ENCODE data around the gene UPP2.

UPP2 gene

DNA sequence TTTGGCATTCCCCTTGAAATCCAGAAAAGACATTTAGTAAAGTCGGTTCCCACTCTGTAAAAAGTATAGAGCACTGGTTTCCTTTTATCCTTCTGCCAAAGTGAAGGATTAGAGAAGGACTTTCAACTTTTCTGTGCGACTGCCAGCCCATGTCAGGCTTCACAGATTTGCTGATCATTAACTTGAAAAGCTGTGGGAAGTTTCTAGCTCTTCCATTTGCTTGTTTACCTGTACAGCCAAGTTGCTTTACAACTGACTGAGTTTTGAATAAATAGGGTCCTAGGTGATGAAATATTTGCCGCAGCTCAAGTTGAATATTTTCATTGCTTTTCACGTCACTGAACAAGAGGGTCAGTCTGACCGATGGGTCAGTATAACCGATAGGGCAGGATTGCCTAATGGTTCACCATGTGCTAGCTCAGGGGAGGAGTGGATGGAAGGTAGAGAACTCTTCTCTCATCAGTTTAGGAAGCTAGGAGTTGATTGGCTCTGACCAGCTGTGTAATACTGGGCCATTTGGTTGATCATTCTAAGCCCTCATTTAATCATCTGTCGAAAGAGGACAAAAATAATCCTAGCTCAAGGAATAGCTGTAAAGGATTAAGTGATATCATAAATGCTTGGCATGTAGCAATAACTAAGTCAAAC, 30.4 kb downstream of the UPP2 start:
- Histone ChIP-seq H3K27me3 (no peaks in the 10 kb centered on the region), H3K4me3 (no peak overlapping the region), H3K9me3 (replicated peaks in 1 of 11) (no peaks in the 10 kb centered on the region), H3K36me3 (no peaks in the 10 kb centered on the region), H3K4me1 (no peaks in the 10 kb centered on the region), H3K9ac (no peak overlapping the region), H3K4me2 (no peak overlapping the region), H4K20me1 (no peaks in the 10 kb centered on the region), H3K27ac (no peak overlapping the region)
- TF ChIP-seq Cebpa-rat (IDR thresholded peaks at IDR 0.05), result no peak

DNA sequence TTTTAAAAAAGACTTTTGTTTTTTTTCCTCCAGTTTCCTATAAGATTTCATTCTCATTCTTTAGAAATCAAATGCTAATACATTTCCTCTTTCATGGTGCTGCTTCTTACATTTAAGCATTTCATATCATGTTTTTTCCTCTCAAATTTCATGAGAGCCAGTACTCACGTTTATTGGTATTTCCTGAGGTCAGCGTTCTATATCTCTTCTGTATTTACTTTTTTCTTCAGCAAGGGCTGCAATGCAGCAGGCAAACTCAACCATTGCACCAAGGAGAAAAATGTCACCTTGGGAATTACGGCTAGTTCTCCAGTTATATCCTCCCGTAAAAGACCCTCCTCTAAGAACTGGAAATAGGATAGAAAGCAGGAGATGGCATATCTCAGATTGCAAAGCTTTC, 32.4 kb downstream of the UPP2 start:
- Histone ChIP-seq H3K4me2 (no peak overlapping the region), H4K20me1 (no peaks in the 10 kb centered on the region), H3K4me3 (no peak overlapping the region), H3K9me3 (replicated peaks in 1 of 11) (no peaks in the 10 kb centered on the region), H3K27ac (no peak overlapping the region), H3K4me1 (no peaks in the 10 kb centered on the region), H3K27me3 (no peaks in the 10 kb centered on the region), H3K36me3 (no peaks in the 10 kb centered on the region), H3K9ac (no peak overlapping the region)
- no peak for TF ChIP-seq Cebpa-rat (IDR thresholded peaks at IDR 0.05)

DNA sequence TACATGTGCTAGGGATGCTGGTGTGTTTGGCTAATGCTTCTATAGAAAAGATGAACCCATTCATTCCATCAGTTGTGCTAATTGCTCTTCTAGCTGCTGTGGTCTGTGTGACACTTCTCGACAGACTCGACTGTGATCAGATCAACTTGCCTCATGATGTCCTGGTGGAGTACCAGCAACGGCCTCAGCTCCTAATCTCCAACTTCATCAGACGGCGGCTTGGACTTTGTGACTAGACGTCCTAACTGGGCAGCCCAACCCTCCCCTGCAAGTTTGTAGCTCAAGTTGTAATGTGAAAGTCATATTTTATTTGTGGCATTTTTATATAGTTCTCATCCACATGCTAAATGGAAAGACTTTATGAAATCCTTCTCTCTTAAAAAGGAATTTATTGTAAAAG, 33.0 kb downstream of the UPP2 start:
- no peaks in the 10 kb centered on the region for H3K9me3 ChIP-seq (replicated peaks in 1 of 11)
- H3K36me3 ChIP-seq, result no peaks in the 10 kb centered on the region
- no peak overlapping the region for H3K4me2 ChIP-seq
- no peak for TF ChIP-seq Cebpa-rat (IDR thresholded peaks at IDR 0.05)
- H3K27ac ChIP-seq, result no peak overlapping the region
- no peak overlapping the region for H3K9ac ChIP-seq
- H3K4me3 ChIP-seq, result no peak overlapping the region
- no peaks in the 10 kb centered on the region for H3K27me3 ChIP-seq
- H3K4me1 ChIP-seq, result peaks cover 0 to 1% (median 0%) of the 10 kb centered on the region in 10 experiments; a peak in 2 of 20 replicates
- no peaks in the 10 kb centered on the region for H4K20me1 ChIP-seq

DNA sequence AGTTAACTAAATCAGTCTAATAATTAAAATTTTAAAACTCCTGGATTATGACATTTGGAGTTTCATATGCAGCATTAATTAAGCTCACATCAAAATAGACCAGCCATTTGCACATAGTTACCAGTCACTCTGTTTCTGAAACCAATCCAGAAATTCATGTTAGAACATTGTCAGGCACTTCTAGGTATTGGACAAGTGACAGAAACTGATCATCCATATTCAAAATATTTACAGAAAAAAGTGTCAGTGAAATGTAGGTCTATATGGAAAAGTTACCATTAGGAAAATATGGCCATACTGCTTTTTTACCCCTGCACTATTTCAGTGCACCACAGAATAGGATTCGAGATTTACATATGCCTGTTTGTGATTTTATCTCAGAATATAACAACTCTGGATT, 33.4 kb downstream of the UPP2 start:
- H3K9me3 ChIP-seq (replicated peaks in 1 of 11), result no peaks in the 10 kb centered on the region
- no peak for TF ChIP-seq Cebpa-rat (IDR thresholded peaks at IDR 0.05)
- no peaks in the 10 kb centered on the region for H3K27me3 ChIP-seq
- no peak overlapping the region for H3K4me2 ChIP-seq
- no peak overlapping the region for H3K4me3 ChIP-seq
- H3K4me1 ChIP-seq, result peaks cover 0 to 5% (median 0%) of the 10 kb centered on the region in 10 experiments; a peak in 2 of 20 replicates
- no peaks in the 10 kb centered on the region for H4K20me1 ChIP-seq
- no peak overlapping the region for H3K9ac ChIP-seq
- no peaks in the 10 kb centered on the region for H3K36me3 ChIP-seq
- H3K27ac ChIP-seq, result no peak overlapping the region

DNA sequence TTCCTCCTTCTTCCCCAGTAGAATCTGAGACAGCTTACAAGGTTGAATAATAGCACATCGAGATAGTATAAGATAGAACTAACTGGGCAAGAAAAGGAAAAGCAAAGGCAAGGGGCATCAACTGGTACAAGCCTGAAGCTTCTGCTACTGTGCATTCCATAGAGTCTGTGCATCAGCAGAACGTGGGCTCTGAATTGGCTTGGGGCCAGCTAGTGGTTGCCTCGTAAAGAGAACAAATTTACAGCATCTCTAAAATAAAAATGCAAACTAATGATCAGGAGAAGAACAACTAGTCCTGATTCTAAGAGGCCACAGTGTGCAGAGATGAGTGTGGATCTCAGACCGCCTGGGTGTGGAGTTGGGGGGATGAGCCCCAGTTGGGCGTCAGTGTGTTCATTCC, 36.6 kb downstream of the UPP2 start:
- no peak overlapping the region for H3K9ac ChIP-seq
- no peak overlapping the region for H3K4me3 ChIP-seq
- no peak overlapping the region for H3K4me2 ChIP-seq
- TF ChIP-seq Cebpa-rat (IDR thresholded peaks at IDR 0.05), result no peak
- H3K9me3 ChIP-seq (replicated peaks in 1 of 11), result no peaks in the 10 kb centered on the region
- no peaks in the 10 kb centered on the region for H4K20me1 ChIP-seq
- H3K4me1 ChIP-seq, result peaks cover 0 to 30% (median 15%) of the 10 kb centered on the region in 10 experiments; a peak in 16 of 20 replicates
- H3K36me3 ChIP-seq, result no peaks in the 10 kb centered on the region
- H3K27me3 ChIP-seq, result no peaks in the 10 kb centered on the region
- H3K27ac ChIP-seq, result no peak overlapping the region

DNA sequence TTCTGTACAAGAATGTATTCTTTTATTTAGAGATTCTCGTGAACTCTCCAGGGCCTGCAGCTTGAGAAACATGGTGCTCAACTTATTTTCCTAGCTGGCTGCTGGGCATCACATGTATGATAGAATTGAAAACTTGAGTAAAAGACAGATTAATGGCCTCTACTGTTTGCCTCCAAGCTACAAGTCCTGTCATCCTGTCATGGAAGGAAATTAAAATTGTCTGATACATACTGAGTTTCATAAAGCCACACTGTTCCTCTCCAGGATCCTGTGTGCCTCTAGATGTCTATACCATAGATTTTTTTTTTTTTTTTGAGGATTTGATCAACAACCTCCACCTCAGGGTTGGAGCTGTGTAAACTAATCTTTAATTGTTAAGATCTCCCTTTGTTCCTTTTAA, 38.5 kb downstream of the UPP2 start:
- H3K4me2 ChIP-seq, result 0 out of 22 replicates have a peak overlapping the region, but pooled peaks of 1 of the 11 experiments have one; percentile 8
- no peaks in the 10 kb centered on the region for H3K27me3 ChIP-seq
- H3K4me3 ChIP-seq, result no peak overlapping the region
- peaks cover 0 to 41% (median 19%) of the 10 kb centered on the region in 10 experiments; a peak in 16 of 20 replicates for H3K4me1 ChIP-seq
- H3K27ac ChIP-seq, result no peak overlapping the region
- no peaks in the 10 kb centered on the region; a peak in 1 of 22 replicates for H3K9me3 ChIP-seq (replicated peaks in 1 of 11)
- H4K20me1 ChIP-seq, result no peaks in the 10 kb centered on the region
- no peak overlapping the region for H3K9ac ChIP-seq
- no peaks in the 10 kb centered on the region for H3K36me3 ChIP-seq
- TF ChIP-seq Cebpa-rat (IDR thresholded peaks at IDR 0.05), result no peak

DNA sequence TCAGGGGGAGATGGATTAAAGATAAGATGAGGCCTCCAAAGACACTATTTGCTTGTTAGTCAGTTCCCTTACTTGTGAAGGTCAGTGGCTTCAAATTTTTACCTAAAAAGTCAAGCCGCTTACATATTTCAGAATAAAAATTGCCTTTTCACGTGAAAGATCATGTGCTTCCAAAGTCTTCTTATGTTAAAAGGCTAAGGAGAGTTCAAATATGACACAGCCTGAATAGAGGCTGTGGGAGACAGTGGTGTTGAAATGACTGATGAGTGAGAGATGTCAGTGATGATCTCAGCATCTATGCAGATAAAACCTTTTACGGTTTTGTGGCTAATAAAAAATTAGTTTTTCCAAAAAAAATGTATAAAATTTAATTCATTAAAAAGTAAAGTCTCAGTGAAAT, 40.5 kb downstream of the UPP2 start:
- Histone ChIP-seq H3K4me2 (peak overlapping the region in 7 of 11 experiments; percentile 46 to 76 (median 63); a peak in 15 of 22 replicates), H3K27me3 (no peaks in the 10 kb centered on the region), H3K9me3 (replicated peaks in 1 of 11) (peaks cover 0 to 10% (median 0%) of the 10 kb centered on the region in 11 experiments; a peak in 4 of 22 replicates), H3K36me3 (no peaks in the 10 kb centered on the region), H4K20me1 (no peaks in the 10 kb centered on the region), H3K27ac (peak overlapping the region in 9 of 11 experiments; percentile 43 to 82 (median 66); a peak in 18 of 22 replicates), H3K4me3 (no peak overlapping the region), H3K9ac (peak overlapping the region in 3 of 11 experiments; percentile 5 to 48 (median 25); a peak in 4 of 22 replicates), H3K4me1 (peaks cover 0 to 41% (median 19%) of the 10 kb centered on the region in 10 experiments; a peak in 16 of 20 replicates)
- TF ChIP-seq Cebpa-rat (IDR thresholded peaks at IDR 0.05), result no peak

DNA sequence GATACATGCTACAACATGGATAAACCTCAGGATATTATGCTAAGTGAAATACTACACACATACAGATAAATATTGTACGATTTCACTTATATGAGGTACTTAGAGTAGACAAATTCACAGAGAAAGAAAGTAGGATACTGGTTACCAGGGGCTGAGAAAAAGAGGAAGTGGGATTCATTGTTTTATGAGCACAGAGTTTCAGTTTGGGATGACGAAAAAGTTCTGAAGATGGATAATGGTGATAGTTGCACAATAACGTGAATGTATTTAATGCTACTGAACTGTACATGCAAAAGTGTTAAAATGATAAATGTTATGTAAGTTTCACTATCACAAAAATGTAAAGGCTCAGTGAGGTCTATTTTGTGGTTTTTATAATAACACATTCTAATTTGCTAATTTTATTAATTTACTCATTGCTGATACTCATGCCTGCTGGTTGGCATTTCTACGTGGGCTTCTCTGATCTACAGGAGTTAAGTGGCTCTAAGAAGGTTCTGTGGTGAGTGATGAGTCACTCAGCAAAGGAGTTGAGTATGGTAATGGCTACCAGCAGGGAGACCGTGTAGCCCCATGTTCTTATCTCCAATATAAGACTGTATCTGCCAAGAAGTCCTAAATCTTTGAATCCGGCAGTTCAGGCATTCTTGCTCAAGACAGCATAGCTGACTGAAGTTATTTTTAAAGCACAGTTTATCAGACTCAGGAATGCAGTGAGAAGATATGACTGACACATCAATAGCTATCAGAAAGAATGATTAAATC, 41.1 kb downstream of the UPP2 start:
- peak in 3 of 11 experiments; percentile 48 to 90 (median 88); a peak in 8 of 22 replicates for TF ChIP-seq Cebpa-rat (IDR thresholded peaks at IDR 0.05)
- Histone ChIP-seq H3K4me3 (no peak overlapping the region), H3K4me1 (peaks cover 0 to 41% (median 19%) of the 10 kb centered on the region in 10 experiments; a peak in 16 of 20 replicates)

DNA sequence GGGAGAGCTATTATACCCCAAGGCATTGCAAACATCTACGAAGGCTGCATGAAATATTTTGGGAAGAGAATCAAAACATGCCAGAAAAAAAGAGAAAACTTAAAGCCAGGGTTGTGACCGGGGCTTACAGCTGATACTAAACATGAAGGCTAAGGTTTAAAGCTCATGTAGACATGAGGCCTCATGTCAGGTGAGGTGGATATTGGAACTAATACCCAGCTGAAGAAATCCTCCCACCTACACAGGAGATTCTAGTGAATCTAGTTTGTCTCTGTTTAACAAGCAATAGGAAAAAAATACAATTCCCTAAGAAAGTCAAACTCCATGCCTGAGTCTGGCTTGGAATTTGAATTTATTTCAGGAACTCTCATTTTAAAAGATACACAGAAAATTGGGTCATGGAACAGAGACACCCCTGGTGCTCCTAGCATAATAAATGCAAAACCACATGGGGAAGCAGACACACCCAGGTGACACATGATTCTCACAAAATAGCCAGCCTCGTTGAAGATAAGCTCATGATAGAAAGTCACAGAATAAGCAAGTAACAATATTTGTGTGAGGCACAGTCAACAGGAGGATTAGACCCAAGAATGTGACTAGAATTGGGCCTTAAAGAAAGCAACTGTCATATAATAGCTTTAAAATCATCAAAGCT, 42.2 kb downstream of the UPP2 start:
- TF ChIP-seq Cebpa-rat (IDR thresholded peaks at IDR 0.05), result no peak
- no peak overlapping the region for H3K9ac ChIP-seq

More for the DNA sequence above, 41.1 kb downstream of the UPP2 start:
- H3K9ac ChIP-seq, result peak overlapping the region in 3 of 11 experiments; percentile 2 to 41 (median 28); a peak in 3 of 22 replicates
- H3K9me3 ChIP-seq (replicated peaks in 1 of 11), result peaks cover 0 to 13% (median 0%) of the 10 kb centered on the region in 11 experiments; a peak in 4 of 22 replicates
- peak overlapping the region in 9 of 11 experiments; percentile 10 to 76 (median 57); a peak in 16 of 22 replicates for H3K4me2 ChIP-seq
- H3K27me3 ChIP-seq, result no peaks in the 10 kb centered on the region
- no peaks in the 10 kb centered on the region for H3K36me3 ChIP-seq
- peak overlapping the region in 9 of 11 experiments; percentile 43 to 82 (median 66); a peak in 18 of 22 replicates for H3K27ac ChIP-seq
- no peaks in the 10 kb centered on the region for H4K20me1 ChIP-seq

More for the DNA sequence above, 42.2 kb downstream of the UPP2 start:
- peak overlapping the region in 4 of 11 experiments; percentile 3 to 76 (median 42); a peak in 8 of 22 replicates for H3K4me2 ChIP-seq
- H3K4me3 ChIP-seq, result no peak overlapping the region
- H3K27ac ChIP-seq, result peak overlapping the region in 8 of 11 experiments; percentile 3 to 82 (median 64); a peak in 11 of 22 replicates
- no peaks in the 10 kb centered on the region for H4K20me1 ChIP-seq
- peaks cover 0 to 41% (median 19%) of the 10 kb centered on the region in 10 experiments; a peak in 16 of 20 replicates for H3K4me1 ChIP-seq
- H3K9me3 ChIP-seq (replicated peaks in 1 of 11), result peaks cover 0 to 13% (median 0%) of the 10 kb centered on the region in 11 experiments; a peak in 4 of 22 replicates
- H3K36me3 ChIP-seq, result no peaks in the 10 kb centered on the region
- no peaks in the 10 kb centered on the region for H3K27me3 ChIP-seq

All from BLaER1 treated with 17β-estradiol and CSF1 and Interleukin-3, amounts not matched to agents 10 nM and 100 nM (cell line).